ENCODE data around the gene CLEC19A. TPM values are rescaled to one million over a fixed set of nuclear protein-coding genes. Genes with fewer than 3 reads are reported as not detected.
A peak's percentile ranks its signal among the peaks of the same experiment; 100 is the strongest.

CLEC19A gene
- total RNA-seq, 4 donors from 2014 or later, result not detected

DNA sequence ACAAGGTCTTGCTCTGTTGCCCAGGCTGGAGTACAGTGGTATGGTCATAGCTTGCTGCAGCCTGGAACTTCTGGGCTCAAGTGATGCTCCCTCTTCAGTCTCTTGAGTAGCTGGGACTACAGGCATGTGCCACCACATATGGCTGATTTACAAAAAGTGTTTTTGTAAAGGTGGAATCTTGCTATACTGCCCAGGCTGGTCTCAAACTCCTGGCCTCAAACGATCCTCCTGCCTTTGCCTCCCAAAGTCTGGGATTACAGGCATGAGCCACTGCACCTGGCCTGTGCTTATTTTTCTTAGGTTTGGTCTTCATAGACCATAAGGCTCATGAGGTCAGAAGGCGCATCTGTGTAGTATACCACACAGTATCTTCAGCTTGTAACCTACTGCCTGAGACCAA is 5.3 kb downstream of the CLEC19A start:
- no peaks in the 10 kb centered on the region for H3K9me3 ChIP-seq
- no peaks in the 10 kb centered on the region for H3K36me3 ChIP-seq
- TF ChIP-seq, protein P1, sequence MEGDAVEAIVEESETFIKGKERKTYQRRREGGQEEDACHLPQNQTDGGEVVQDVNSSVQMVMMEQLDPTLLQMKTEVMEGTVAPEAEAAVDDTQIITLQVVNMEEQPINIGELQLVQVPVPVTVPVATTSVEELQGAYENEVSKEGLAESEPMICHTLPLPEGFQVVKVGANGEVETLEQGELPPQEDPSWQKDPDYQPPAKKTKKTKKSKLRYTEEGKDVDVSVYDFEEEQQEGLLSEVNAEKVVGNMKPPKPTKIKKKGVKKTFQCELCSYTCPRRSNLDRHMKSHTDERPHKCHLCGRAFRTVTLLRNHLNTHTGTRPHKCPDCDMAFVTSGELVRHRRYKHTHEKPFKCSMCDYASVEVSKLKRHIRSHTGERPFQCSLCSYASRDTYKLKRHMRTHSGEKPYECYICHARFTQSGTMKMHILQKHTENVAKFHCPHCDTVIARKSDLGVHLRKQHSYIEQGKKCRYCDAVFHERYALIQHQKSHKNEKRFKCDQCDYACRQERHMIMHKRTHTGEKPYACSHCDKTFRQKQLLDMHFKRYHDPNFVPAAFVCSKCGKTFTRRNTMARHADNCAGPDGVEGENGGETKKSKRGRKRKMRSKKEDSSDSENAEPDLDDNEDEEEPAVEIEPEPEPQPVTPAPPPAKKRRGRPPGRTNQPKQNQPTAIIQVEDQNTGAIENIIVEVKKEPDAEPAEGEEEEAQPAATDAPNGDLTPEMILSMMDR (IDR thresholded peaks at IDR 0.05), result no peak
- TF ChIP-seq POLR2A (IDR thresholded peaks at IDR 0.05), result no peak
- no peak for TF ChIP-seq EP300 (IDR thresholded peaks at IDR 0.05)
- no peak for TF ChIP-seq POLR2AphosphoS5 (IDR thresholded peaks at IDR 0.05)
- H3K4me3 ChIP-seq, result no peak overlapping the region
- no peak for DNase-seq (ENCODE audit: low spot score in 2 of 2)
- H3K27ac ChIP-seq, result no peak overlapping the region
- 92% methylated on average over 2 of the region's 2 CpGs for WGBS
- H3K27me3 ChIP-seq, result peaks cover 12% of the 10 kb centered on the region
- no peaks in the 10 kb centered on the region for H3K4me1 ChIP-seq

DNA sequence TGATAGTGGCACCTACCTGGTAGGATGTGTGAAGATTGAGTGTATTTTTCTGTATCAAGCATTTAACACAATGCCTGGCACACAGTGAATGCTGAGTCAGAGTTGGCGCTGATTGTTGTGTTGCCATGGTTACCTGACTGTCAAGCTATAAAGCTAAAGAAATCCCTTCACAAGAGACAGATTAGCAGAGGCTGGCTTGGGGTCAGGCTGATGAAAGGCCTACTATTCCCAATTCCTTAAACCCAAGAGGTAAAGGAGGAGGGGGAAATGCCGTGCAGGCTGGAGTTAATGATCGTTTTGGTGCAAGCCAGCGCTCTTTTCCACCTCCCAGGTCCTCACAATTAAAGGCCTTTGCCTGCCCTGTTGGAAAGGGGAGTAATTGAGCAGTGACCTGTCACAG is 5.9 kb downstream of the CLEC19A start:
- H3K27me3 ChIP-seq, result peaks cover 12% of the 10 kb centered on the region
- no peak overlapping the region for H3K4me3 ChIP-seq
- no peaks in the 10 kb centered on the region for H3K36me3 ChIP-seq
- no peaks in the 10 kb centered on the region for H3K4me1 ChIP-seq
- no peak for TF ChIP-seq EP300 (IDR thresholded peaks at IDR 0.05)
- TF ChIP-seq, protein P1 (IDR thresholded peaks at IDR 0.05), result no peak
- TF ChIP-seq POLR2A (IDR thresholded peaks at IDR 0.05), result no peak
- no peak for TF ChIP-seq POLR2AphosphoS5 (IDR thresholded peaks at IDR 0.05)
- DNase-seq (ENCODE audit: low spot score in 2 of 2), result no peak
- no peak overlapping the region for H3K27ac ChIP-seq
- 46% methylated on average over 4 of the region's 4 CpGs for WGBS
- no peaks in the 10 kb centered on the region for H3K9me3 ChIP-seq

DNA sequence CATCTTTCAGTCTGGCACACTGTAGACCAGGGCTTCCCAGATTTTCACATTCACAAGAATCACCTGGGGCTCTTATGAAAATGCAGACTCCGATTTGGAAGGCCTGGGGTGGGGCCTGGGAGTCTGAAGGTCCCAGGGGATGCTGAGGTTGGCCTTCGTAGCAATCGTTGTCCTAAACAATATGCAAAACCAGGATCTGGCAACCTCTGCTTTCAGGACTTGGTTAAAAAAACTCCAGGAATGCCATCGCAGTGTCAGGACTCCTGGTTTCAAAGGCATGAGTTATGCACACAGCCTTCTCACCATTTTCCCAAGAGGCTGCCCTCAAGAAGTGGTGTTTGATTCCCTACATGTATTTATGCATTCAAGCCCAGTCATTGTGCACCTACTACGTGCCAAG is 6.7 kb downstream of the CLEC19A start:
- no peak for DNase-seq (ENCODE audit: low spot score in 2 of 2)
- Histone ChIP-seq H3K9me3 (no peaks in the 10 kb centered on the region), H3K4me3 (no peak overlapping the region), H3K4me1 (no peaks in the 10 kb centered on the region), H3K36me3 (no peaks in the 10 kb centered on the region), H3K27me3 (peaks cover 12% of the 10 kb centered on the region), H3K27ac (no peak overlapping the region)
- TF ChIP-seq POLR2A (IDR thresholded peaks at IDR 0.05), result no peak
- no peak for TF ChIP-seq POLR2AphosphoS5 (IDR thresholded peaks at IDR 0.05)
- TF ChIP-seq EP300 (IDR thresholded peaks at IDR 0.05), result no peak
- TF ChIP-seq, protein P1 (IDR thresholded peaks at IDR 0.05), result no peak
- 63% methylated on average over 5 of the region's 5 CpGs for WGBS

DNA sequence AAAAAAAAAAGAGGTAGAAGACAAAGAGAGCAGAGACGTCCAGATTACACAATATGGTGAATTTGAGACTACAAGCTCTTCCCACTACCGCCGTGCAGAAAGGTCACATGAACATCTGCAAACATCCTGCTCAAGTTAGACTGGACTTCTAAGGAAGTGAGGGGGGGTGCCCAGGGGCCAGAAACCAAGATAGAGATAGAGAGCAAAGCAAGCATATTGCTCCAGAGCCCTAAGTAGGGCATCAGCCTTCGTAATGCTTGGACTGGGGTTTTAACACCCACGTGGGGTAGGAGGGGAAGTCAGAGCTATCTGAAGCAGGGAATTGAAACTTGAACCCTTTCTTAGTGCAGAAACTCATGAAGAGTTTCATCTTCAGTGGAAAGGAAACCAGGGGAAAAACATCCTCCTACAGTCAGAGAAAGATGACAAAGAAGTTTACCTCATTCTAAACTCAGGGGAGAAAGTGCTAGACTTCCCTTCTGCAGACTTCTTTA is 8.7 kb downstream of the CLEC19A start:
- no peak overlapping the region for H3K27ac ChIP-seq
- no peak overlapping the region for H3K4me3 ChIP-seq
- peaks cover 12% of the 10 kb centered on the region for H3K27me3 ChIP-seq
- TF ChIP-seq EP300 (IDR thresholded peaks at IDR 0.05) (no peak), POLR2A (IDR thresholded peaks at IDR 0.05) (no peak), POLR2AphosphoS5 (IDR thresholded peaks at IDR 0.05) (no peak)
- TF ChIP-seq, protein P1 (IDR thresholded peaks at IDR 0.05), result no peak
- no peaks in the 10 kb centered on the region for H3K4me1 ChIP-seq
- peak in 1 of 2 donors; percentile 64 for DNase-seq (ENCODE audit: low spot score in 2 of 2)
- 28% methylated on average over 5 of the region's 5 CpGs for WGBS
- H3K36me3 ChIP-seq, result no peaks in the 10 kb centered on the region
- no peaks in the 10 kb centered on the region for H3K9me3 ChIP-seq

DNA sequence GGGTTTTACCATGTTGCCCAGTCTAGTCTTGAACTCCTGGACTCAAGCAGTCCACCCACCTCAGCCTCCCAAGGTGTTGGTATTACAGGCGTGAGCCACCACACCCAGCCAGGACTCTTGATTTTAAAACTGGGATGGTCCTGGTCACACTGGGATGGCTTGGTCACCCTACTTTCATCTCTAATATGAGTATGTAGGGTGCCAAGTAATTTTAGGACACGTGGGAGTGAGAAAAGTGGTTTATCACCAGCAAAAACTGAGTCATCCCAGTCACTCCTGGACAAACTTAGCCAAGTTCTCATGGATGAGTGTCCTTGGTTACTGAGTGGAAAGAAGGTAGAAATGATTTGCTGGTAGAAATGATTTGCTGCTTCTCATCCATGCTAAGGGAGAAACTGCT is 9.9 kb downstream of the CLEC19A start:
- H3K4me3 ChIP-seq, result no peak overlapping the region
- peaks cover 5% of the 10 kb centered on the region for H3K27me3 ChIP-seq
- no peaks in the 10 kb centered on the region for H3K4me1 ChIP-seq
- H3K27ac ChIP-seq, result no peak overlapping the region
- no peak for TF ChIP-seq POLR2AphosphoS5 (IDR thresholded peaks at IDR 0.05)
- no peak for TF ChIP-seq POLR2A (IDR thresholded peaks at IDR 0.05)
- no peak for TF ChIP-seq EP300 (IDR thresholded peaks at IDR 0.05)
- H3K9me3 ChIP-seq, result no peaks in the 10 kb centered on the region
- no peak for DNase-seq (ENCODE audit: low spot score in 2 of 2)
- 88% methylated on average over 1 of the region's 2 CpGs for WGBS
- no peaks in the 10 kb centered on the region for H3K36me3 ChIP-seq

DNA sequence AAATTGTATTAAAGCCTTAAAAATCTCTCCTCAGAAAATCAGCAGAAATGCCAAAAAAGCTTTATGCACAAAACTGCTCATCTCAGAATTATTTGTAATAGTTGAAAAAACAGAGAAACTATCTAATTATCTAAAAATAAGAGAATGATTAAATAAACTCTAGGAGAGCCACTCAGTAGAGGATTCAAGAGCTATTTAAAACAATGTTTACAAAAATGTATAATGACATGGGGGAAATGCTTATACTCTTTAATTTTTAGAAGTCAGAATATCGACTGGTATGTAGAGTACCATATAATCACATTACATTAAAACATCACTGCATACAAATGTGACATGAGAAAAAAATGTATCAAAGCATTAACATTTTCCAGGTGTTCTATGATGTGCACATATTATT is 11.9 kb downstream of the CLEC19A start:
- H3K4me1 ChIP-seq, result no peaks in the 10 kb centered on the region
- TF ChIP-seq EP300 (IDR thresholded peaks at IDR 0.05), result no peak
- TF ChIP-seq, protein P1 (IDR thresholded peaks at IDR 0.05), result no peak
- no peak for TF ChIP-seq POLR2A (IDR thresholded peaks at IDR 0.05)
- no peak for TF ChIP-seq POLR2AphosphoS5 (IDR thresholded peaks at IDR 0.05)
- no peak overlapping the region for H3K4me3 ChIP-seq
- 82% methylated on average over 1 of the region's 1 CpG for WGBS
- H3K36me3 ChIP-seq, result no peaks in the 10 kb centered on the region
- peaks cover 5% of the 10 kb centered on the region for H3K27me3 ChIP-seq
- no peak for DNase-seq (ENCODE audit: low spot score in 2 of 2)
- no peaks in the 10 kb centered on the region for H3K9me3 ChIP-seq
- no peak overlapping the region for H3K27ac ChIP-seq
